ENCODE data around the gene B3GNT2. TPM values are rescaled to one million over a fixed set of nuclear protein-coding genes. Genes with fewer than 3 reads are reported as not detected.

The B3GNT2 gene
- polyA plus RNA-seq, 1 donor from 2014 or later = 5.8 TPM

GRCh38 chr2:62215306-62216064, 19.6 kb downstream of the B3GNT2 start:
- TF ChIP-seq EZH2 (IDR thresholded peaks at IDR 0.05; ENCODE audit: borderline replicate concordance, insufficient read depth, low read length, poor library complexity, severe bottlenecking) (no peak), EP300 (conservative IDR thresholded peaks at IDR 0.05; ENCODE audit: poor library complexity, severe bottlenecking) (no peak), TAF1 (IDR thresholded peaks at IDR 0.05; ENCODE audit: low read depth) (no peak), REST (IDR thresholded peaks at IDR 0.05; ENCODE audit: borderline replicate concordance) (no peak), RAD21 (conservative IDR thresholded peaks at IDR 0.05) (no peak)
- TF ChIP-seq, protein P1, sequence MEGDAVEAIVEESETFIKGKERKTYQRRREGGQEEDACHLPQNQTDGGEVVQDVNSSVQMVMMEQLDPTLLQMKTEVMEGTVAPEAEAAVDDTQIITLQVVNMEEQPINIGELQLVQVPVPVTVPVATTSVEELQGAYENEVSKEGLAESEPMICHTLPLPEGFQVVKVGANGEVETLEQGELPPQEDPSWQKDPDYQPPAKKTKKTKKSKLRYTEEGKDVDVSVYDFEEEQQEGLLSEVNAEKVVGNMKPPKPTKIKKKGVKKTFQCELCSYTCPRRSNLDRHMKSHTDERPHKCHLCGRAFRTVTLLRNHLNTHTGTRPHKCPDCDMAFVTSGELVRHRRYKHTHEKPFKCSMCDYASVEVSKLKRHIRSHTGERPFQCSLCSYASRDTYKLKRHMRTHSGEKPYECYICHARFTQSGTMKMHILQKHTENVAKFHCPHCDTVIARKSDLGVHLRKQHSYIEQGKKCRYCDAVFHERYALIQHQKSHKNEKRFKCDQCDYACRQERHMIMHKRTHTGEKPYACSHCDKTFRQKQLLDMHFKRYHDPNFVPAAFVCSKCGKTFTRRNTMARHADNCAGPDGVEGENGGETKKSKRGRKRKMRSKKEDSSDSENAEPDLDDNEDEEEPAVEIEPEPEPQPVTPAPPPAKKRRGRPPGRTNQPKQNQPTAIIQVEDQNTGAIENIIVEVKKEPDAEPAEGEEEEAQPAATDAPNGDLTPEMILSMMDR (IDR thresholded peaks at IDR 0.05; ENCODE audit: poor library complexity, severe bottlenecking) = no peak
- no peaks in the 10 kb centered on the region for H3K79me2 ChIP-seq (replicated peaks; ENCODE audit: insufficient read depth, low read length)

DNA sequence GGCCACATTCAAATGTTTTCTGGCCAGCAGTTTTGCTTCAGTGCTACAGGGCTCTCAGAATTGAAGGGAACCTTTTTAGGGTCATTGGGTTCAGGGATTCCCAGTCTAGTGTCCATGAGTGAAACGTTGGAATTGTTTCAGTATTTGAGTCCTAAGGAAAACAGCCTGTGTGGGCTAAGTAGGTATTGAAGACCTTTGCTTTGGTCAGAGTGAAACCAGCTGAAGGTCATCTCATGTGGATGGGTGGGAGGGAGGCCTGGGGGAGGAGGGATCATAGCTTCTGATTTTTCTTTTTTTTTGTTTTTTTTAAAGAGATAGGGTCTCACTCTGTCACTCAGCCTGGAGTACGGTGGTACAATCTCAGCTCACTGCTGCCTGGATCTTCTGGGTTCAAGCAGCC, 20.2 kb downstream of the B3GNT2 start:
- Histone ChIP-seq H3K9me2 (ENCODE audit: insufficient read depth, low read length) (no peaks in the 10 kb centered on the region), H4K20me1 (ENCODE audit: insufficient read depth) (no peaks in the 10 kb centered on the region), H3K4me3 (ENCODE audit: low read length) (no peak overlapping the region), H3K27ac (ENCODE audit: low read length) (no peak overlapping the region), H2AFZ (ENCODE audit: low read depth, low read length) (no peak overlapping the region), H3K36me3 (ENCODE audit: insufficient read depth, low read length) (no peaks in the 10 kb centered on the region), H3K9ac (ENCODE audit: low read length) (no peak overlapping the region), H3K9me3 (ENCODE audit: low read length) (no peaks in the 10 kb centered on the region), H3K4me2 (ENCODE audit: low read length) (no peak overlapping the region), H3K27me3 (ENCODE audit: insufficient read depth, low read depth, low read length) (no peaks in the 10 kb centered on the region), H3K79me2 (replicated peaks; ENCODE audit: insufficient read depth, low read length) (no peaks in the 10 kb centered on the region), H3F3A (ENCODE audit: insufficient read depth, low read length, poor library complexity, severe bottlenecking) (no peaks in the 10 kb centered on the region)
- TF ChIP-seq TAF1 (IDR thresholded peaks at IDR 0.05; ENCODE audit: low read depth) = no peak
- TF ChIP-seq, protein P1 (IDR thresholded peaks at IDR 0.05; ENCODE audit: poor library complexity, severe bottlenecking) = no peak

More at GRCh38 chr2:62215306-62216064, 19.6 kb downstream of the B3GNT2 start:
- no peaks in the 10 kb centered on the region for H3K27me3 ChIP-seq (ENCODE audit: insufficient read depth, low read depth, low read length)
- H3K9ac ChIP-seq (ENCODE audit: low read length) = no peak overlapping the region
- H3K36me3 ChIP-seq (ENCODE audit: insufficient read depth, low read length) = no peaks in the 10 kb centered on the region
- H3K9me3 ChIP-seq (ENCODE audit: low read length) = no peaks in the 10 kb centered on the region
- no peaks in the 10 kb centered on the region for H4K20me1 ChIP-seq (ENCODE audit: insufficient read depth)
- H3K27ac ChIP-seq (ENCODE audit: low read length) = no peak overlapping the region
- H2AFZ ChIP-seq (ENCODE audit: low read depth, low read length) = no peak overlapping the region
- H3K4me2 ChIP-seq (ENCODE audit: low read length) = no peak overlapping the region
- H3K9me2 ChIP-seq (ENCODE audit: insufficient read depth, low read length) = no peaks in the 10 kb centered on the region
- no peak overlapping the region for H3K4me3 ChIP-seq (ENCODE audit: low read length)
- no peaks in the 10 kb centered on the region for H3F3A ChIP-seq (ENCODE audit: insufficient read depth, low read length, poor library complexity, severe bottlenecking)

All from neural cell (in vitro differentiated cells).